Measurements from ENCODE around the gene GOLIM4. TPM values are rescaled to one million over a fixed set of nuclear protein-coding genes. Genes with fewer than 3 reads are reported as not detected.
A peak's percentile ranks its signal among the peaks of the same experiment; 100 is the strongest.

GOLIM4 gene
- total RNA-seq, 4 donors from 2014 or later = 16.0 to 21.3 (median 20.2) TPM

GRCh38 chr3:168040607-168041208 is 55.0 kb downstream of the GOLIM4 start:
- peaks cover 15% of the 10 kb centered on the region for H3K36me3 ChIP-seq
- no peaks in the 10 kb centered on the region for H3K27me3 ChIP-seq
- no peak overlapping the region for H3K27ac ChIP-seq
- no peaks in the 10 kb centered on the region for H3K9me3 ChIP-seq
- H3K4me3 ChIP-seq = no peak overlapping the region
- no peaks in the 10 kb centered on the region for H3K4me1 ChIP-seq
- no peak for DNase-seq (ENCODE audit: low spot score in 2 of 2)
- TF ChIP-seq EP300 (IDR thresholded peaks at IDR 0.05) = no peak
- TF ChIP-seq CTCF (IDR thresholded peaks at IDR 0.05) = peak in 1 of 2 donors; percentile 53
- WGBS = 82% methylated on average over 6 of the region's 6 CpGs

GRCh38 chr3:168037020-168037419 is 58.7 kb downstream of the GOLIM4 start:
- peaks cover 17% of the 10 kb centered on the region for H3K36me3 ChIP-seq
- 79% methylated on average over 2 of the region's 2 CpGs for WGBS

DNA sequence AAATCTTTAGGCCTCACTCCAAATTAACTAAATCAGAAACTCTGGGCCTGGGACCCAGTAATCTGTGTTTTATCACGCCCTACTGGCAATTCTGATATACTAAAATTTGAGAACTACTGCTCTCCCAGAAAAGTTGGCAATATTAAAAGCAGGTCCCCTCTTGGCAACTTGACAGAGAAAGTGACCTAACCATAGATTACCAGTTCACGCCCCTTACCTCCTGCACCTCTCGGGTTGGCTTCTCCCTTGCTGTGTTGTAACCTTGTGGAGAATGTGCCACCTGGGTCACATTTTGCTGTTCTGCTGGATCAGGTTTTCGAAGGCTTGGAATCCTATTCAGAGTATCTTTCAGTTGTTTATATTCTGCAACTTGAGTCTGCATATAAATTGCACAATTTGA is 59.1 kb downstream of the GOLIM4 start:
- TF ChIP-seq POLR2A (IDR thresholded peaks at IDR 0.05) = no peak
- Histone ChIP-seq H3K4me1 (peaks cover 10% of the 10 kb centered on the region), H3K27me3 (no peaks in the 10 kb centered on the region), H3K36me3 (peaks cover 21% of the 10 kb centered on the region), H3K4me3 (no peak overlapping the region), H3K9me3 (no peaks in the 10 kb centered on the region), H3K27ac (no peak overlapping the region)
- no peak for DNase-seq (ENCODE audit: low spot score in 2 of 2)
- 84% methylated on average over 4 of the region's 4 CpGs for WGBS

More at GRCh38 chr3:168037020-168037419, 58.7 kb downstream of the GOLIM4 start:
- Histone ChIP-seq H3K4me3 (no peak overlapping the region), H3K27ac (no peak overlapping the region), H3K27me3 (no peaks in the 10 kb centered on the region), H3K4me1 (peaks cover 10% of the 10 kb centered on the region), H3K9me3 (no peaks in the 10 kb centered on the region)
- no peak for DNase-seq (ENCODE audit: low spot score in 2 of 2)
- TF ChIP-seq CTCF (IDR thresholded peaks at IDR 0.05) (no peak), EP300 (IDR thresholded peaks at IDR 0.05) (no peak), POLR2AphosphoS5 (IDR thresholded peaks at IDR 0.05) (no peak), POLR2A (IDR thresholded peaks at IDR 0.05) (no peak)

DNA sequence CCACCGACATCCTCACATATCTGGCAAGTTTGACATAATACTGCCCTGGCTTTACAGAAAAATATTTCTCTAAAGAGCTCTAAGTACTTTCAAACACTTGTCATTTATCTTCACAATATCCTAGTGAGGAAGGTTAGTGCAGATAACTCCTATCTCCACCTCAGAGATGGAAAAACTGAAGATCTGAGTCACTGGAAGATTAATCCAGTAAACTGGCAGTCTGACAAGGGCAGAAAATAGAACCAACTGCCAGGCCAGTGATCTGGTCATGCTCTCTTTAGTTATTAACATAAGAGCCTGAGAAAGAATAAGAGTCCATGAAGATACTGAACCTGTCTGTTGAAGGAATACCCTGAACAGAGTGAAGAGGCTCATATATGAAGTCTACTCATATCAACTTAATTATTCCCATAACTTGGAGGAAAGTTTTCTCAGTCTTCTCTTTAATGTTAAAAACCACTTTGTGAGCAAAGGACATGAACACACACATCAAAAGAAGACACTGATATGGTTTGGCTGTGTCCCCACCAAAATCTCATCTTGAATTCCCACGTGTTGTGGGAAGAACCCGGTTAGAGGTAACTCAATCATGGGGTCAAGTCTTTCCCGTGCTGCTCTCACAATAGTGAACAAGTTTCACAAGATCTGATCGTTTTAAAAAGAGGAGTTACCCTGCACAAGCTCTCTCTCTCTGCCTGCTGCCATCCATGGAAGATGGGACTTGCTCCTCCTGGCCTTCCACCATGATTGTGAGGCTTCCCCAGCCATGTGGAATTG is 61.4 kb downstream of the GOLIM4 start:
- WGBS = 81% methylated on average over 5 of the region's 5 CpGs
- no peak overlapping the region for H3K27ac ChIP-seq
- no peak for DNase-seq (ENCODE audit: low spot score in 2 of 2)
- no peaks in the 10 kb centered on the region for H3K9me3 ChIP-seq
- no peaks in the 10 kb centered on the region for H3K27me3 ChIP-seq
- no peak overlapping the region for H3K4me3 ChIP-seq
- peaks cover 33% of the 10 kb centered on the region for H3K36me3 ChIP-seq
- no peak for TF ChIP-seq POLR2AphosphoS5 (IDR thresholded peaks at IDR 0.05)
- TF ChIP-seq POLR2A (IDR thresholded peaks at IDR 0.05) = no peak
- TF ChIP-seq CTCF (IDR thresholded peaks at IDR 0.05) = no peak
- no peak for TF ChIP-seq EP300 (IDR thresholded peaks at IDR 0.05)
- peaks cover 10% of the 10 kb centered on the region for H3K4me1 ChIP-seq

GRCh38 chr3:168030577-168030976 is 65.1 kb downstream of the GOLIM4 start:
- peaks cover 47% of the 10 kb centered on the region for H3K36me3 ChIP-seq
- no peak for TF ChIP-seq EP300 (IDR thresholded peaks at IDR 0.05)
- no peak for TF ChIP-seq CTCF (IDR thresholded peaks at IDR 0.05)
- TF ChIP-seq POLR2A (IDR thresholded peaks at IDR 0.05) = no peak
- TF ChIP-seq POLR2AphosphoS5 (IDR thresholded peaks at IDR 0.05) = no peak
- H3K27ac ChIP-seq = no peak overlapping the region
- 86% methylated on average over 4 of the region's 4 CpGs for WGBS
- no peaks in the 10 kb centered on the region for H3K9me3 ChIP-seq
- no peak for DNase-seq (ENCODE audit: low spot score in 2 of 2)
- peaks cover 10% of the 10 kb centered on the region for H3K4me1 ChIP-seq
- no peaks in the 10 kb centered on the region for H3K27me3 ChIP-seq
- H3K4me3 ChIP-seq = no peak overlapping the region
